ENCODE measurements around the gene PAX4.
"Not testable (repeated sequence)": the region's sequence is repeated elsewhere in the genome, so short reads cannot be mapped to it uniquely, and the experiment has no call there.

The PAX4 gene

DNA sequence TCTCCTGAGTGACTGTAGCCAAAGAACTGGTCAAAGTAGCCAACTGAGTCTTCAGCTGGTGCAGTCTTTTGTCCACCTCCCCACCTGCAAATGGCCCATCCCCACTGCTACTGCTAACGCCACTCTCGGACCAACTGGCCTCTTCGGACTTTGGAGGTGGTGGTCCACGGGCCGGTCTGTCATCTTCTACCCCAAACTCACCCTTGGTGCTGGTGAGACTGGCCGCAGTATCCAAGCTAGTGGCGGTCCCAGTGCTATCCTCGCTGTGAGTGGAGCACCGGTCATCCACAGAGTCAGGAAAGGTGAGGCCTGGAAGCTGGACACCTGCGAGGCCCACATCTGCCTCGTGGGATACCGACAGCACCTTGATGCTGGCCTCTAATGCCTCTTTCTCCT lies 33.3 kb downstream of the PAX4 start:
- no peak for DNase-seq

DNA sequence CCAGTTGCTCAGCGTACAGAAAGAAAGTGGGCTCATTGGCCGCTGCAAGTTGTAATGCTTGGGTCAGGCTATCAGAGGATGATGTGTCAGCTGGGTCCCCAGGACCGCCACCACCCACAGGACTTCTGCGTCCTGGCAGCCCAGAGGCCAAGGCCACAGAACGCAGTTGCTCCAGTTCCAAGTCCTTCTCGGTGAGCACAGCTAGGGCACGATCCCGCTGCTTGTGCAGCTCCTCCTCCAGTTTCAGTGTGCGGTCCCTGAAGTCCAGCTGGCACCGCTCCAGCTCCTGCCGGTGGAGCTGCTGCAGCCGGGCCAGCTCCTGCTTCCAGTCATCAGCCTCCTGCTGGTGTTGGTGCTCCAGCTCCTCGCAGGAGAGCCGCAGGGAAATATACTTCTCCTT lies 35.6 kb downstream of the PAX4 start:
- DNase-seq, result no peak

DNA sequence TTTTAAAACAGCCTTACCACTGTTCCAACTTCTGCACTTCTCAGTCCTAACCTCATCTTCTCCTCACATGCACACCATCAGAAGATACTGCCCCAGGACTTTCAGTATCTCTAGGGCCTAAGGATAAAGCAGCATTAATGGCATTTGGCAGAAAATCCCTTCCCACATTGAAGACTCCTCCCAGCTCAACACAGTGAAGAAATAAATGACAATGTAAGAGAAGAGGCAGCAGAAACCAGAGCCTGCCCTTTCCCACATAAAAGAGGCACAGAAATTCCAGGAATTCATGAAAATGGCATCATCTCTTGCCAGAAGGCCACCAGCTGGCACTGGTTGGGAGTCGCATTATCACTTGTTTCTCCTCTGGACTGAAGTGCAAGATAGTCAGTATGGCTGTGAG lies 36.2 kb downstream of the PAX4 start:
- DNase-seq, result no peak

DNA sequence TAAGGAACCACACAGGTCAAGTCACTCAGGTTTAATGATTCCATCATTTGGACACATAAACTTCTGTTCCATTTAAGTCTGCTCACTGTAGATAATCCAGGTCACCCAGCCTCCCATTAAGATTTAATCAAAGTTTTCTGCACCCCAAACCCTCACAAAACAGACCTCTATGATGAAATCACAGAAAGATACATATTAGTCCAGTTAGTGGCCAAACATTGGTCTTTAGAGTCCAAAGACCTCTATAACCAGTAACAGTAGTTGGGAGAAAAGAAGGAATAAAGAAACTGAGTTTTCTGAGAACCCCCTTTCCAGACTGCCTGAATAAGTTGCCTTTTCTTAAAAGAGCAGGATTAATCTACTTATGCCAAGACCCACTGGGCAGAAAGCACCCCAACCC lies 37.3 kb downstream of the PAX4 start:
- DNase-seq, result no peak

DNA sequence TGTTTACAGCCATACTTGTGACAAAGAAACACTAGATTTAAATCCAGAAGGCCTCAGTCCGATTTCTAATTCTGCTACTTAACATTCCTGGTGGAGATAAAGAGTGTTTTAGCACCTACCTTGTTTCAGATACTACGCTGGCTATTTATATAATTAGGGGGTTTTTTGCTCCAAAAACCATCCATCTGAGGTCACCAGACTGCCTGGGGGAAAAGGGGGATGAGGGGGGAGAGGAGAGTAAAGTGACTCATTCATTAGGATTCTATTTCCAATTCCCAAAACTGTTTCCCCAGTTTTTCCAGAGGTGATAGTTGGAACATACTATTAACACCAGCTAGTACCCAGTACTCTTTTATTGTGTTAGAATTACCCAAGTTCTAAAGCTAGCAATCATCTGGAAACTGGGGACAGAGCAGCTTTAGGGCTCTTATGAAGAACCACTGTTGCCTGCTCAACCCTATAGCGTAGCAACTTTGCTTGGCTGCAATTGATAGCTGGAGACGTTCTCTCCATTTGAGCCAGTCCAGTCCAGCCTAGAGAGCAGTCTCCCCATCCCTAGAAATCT lies 39.1 kb downstream of the PAX4 start:
- no peak for DNase-seq

DNA sequence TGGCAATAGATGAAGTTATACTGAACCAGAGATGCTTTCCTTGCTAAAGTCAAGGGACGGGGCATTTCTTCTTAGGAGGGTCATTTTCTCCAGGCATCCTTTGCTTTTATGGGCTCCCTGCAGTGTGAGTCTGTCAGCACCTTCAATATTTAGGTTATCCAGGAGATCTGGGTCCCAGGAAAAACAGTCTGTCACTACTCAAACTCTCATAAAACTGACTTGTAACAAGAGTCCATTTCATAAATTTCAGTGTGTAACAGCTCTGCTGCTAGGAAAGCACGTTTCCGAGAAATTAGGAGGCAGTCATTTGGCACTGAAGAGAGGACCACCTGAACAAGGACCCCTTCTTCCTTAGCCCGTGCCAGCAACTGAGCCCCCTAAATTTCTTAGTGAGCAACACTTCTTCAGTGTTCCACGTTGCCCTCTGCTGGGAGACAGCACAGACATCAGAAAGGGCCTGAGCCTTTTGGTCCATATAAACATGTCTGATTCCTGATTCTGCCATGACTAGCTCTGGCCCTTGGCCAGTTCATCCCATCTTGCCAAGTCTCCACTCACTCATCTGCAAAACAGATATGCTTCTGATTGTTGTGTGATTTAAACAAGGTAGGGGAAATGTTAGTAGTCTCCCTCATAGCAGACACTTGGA lies 39.8 kb downstream of the PAX4 start:
- DNase-seq, result no peak

DNA sequence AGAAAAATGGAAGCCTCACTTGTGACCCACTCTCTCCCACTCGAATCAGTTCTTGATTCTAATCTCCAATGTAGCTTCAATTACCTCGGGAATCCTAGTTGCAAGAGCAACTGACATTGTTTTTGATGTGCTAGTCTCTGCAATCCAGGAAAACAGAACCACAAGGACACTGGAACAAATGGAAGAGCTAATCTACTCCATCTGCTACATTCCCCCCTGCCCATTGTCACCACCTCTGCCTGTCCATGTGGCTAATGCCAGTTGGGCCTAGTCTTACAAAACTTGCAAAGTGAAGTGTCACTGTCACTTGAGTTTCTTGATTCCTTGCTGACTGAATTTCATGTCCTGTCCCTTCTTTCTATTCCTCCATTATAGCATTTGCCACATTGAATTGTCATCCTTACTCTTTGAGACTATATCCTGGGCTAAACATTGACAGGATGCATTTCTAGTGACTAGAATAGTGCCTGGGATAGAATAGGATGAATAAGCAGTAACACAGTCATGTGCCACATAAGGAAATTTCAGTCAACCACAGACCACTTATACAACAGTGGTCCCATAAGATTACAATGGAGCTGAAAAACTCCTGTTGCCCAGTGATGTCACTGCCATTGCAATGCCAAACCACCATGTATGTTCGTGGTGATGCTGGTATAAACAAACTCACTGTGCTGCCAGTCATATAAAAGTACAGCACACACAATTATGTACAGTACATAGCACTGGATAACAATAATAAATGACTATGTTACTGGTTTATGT lies 46.0 kb downstream of the PAX4 start:
- no peak for DNase-seq

DNA sequence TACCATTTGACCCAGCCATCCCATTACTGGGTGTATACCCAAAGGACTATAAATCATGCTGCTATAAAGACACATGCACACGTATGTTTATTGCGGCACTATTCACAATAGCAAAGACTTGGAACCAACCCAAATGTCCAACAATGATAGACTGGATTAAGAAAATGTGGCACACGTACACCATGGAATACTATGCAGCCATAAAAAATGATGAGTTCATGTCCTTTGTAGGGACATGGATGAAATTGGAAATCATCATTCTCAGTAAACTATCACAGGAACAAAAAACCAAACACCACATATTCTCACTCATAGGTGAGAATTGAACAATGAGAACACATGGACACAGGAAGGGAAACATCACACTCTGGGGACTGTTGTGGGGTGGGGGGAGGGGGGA lies 49.9 kb downstream of the PAX4 start:
- not testable (repeated sequence) for DNase-seq

DNA sequence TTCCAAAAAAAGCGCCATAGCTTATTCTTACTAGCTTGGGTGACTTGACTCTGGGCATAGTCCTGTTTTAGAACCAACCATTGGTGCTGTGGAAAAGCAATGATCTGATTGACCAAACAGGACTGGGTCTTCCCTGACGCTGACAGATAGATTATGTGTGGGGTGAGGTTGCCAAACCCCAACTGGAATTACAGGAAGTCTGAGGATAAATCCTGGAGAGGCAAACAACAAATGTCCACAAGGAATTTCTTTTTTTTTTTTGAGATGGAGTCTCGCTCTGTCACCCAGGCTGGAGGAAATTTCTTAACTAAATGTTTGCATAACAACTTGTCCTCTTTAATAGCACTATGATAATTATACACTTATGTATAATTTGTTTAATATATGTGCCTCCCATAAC lies 51.7 kb downstream of the PAX4 start:
- no peak for DNase-seq

Measured in SHP77 (cell line).